Measurements from ENCODE around the gene OXER1.

Gene OXER1

GRCh38 chr2:42724886-42725285, 39.0 kb downstream of the OXER1 start:
- H3K27me3 ChIP-seq (replicated peaks; ENCODE audit: control insufficient read depth, insufficient read depth, low read length): no peaks in the 10 kb centered on the region
- no peaks in the 10 kb centered on the region for H3K36me3 ChIP-seq (ENCODE audit: control insufficient read depth, insufficient read depth, low read length)
- H3K4me3 ChIP-seq (replicated peaks; ENCODE audit: low read depth, low read length): no peak overlapping the region
- TF ChIP-seq CTCF (IDR thresholded peaks at IDR 0.05; ENCODE audit: insufficient read depth, low read length, poor library complexity, severe bottlenecking): no peak
- no peak for DNase-seq (ENCODE audit: extremely low read depth, insufficient read length)

- Histone ChIP-seq H3K36me3 (ENCODE audit: control insufficient read depth, insufficient read depth, low read length) (no peaks in the 10 kb centered on the region), H3K27me3 (replicated peaks; ENCODE audit: control insufficient read depth, insufficient read depth, low read length) (no peaks in the 10 kb centered on the region), H3K4me3 (replicated peaks; ENCODE audit: low read depth, low read length) (no peak overlapping the region)
- no peak for DNase-seq (ENCODE audit: extremely low read depth, insufficient read length)
- TF ChIP-seq CTCF (IDR thresholded peaks at IDR 0.05; ENCODE audit: insufficient read depth, low read length, poor library complexity, severe bottlenecking): no peak
These were observed 40.5 kb downstream of the OXER1 start for GRCh38 chr2:42723465-42723864.

GRCh38 chr2:42722320-42723190, 41.4 kb downstream of the OXER1 start:
- H3K4me3 ChIP-seq (replicated peaks; ENCODE audit: low read depth, low read length): no peak overlapping the region; the same call in 1 of the 2 replicates
- TF ChIP-seq CTCF (IDR thresholded peaks at IDR 0.05; ENCODE audit: insufficient read depth, low read length, poor library complexity, severe bottlenecking): no peak
- no peaks in the 10 kb centered on the region for H3K27me3 ChIP-seq (replicated peaks; ENCODE audit: control insufficient read depth, insufficient read depth, low read length)
- peak; percentile 66 for DNase-seq (ENCODE audit: extremely low read depth, insufficient read length)
- H3K36me3 ChIP-seq (ENCODE audit: control insufficient read depth, insufficient read depth, low read length): no peaks in the 10 kb centered on the region

- no peak for TF ChIP-seq CTCF (IDR thresholded peaks at IDR 0.05; ENCODE audit: insufficient read depth, low read length, poor library complexity, severe bottlenecking)
- no peak overlapping the region for H3K4me3 ChIP-seq (replicated peaks; ENCODE audit: low read depth, low read length)
These were observed 42.0 kb downstream of the OXER1 start for GRCh38 chr2:42721898-42722297.

GRCh38 chr2:42714686-42715085, 49.2 kb downstream of the OXER1 start:
- no peak for TF ChIP-seq CTCF (IDR thresholded peaks at IDR 0.05; ENCODE audit: insufficient read depth, low read length, poor library complexity, severe bottlenecking)
- no peak overlapping the region for H3K4me3 ChIP-seq (replicated peaks; ENCODE audit: low read depth, low read length)
- no peaks in the 10 kb centered on the region for H3K36me3 ChIP-seq (ENCODE audit: control insufficient read depth, insufficient read depth, low read length)
- no peaks in the 10 kb centered on the region for H3K27me3 ChIP-seq (replicated peaks; ENCODE audit: control insufficient read depth, insufficient read depth, low read length)
- no peak for DNase-seq (ENCODE audit: extremely low read depth, insufficient read length)

More at GRCh38 chr2:42721898-42722297, 42.0 kb downstream of the OXER1 start:
- H3K36me3 ChIP-seq (ENCODE audit: control insufficient read depth, insufficient read depth, low read length): no peaks in the 10 kb centered on the region
- no peak for DNase-seq (ENCODE audit: extremely low read depth, insufficient read length)
- no peaks in the 10 kb centered on the region for H3K27me3 ChIP-seq (replicated peaks; ENCODE audit: control insufficient read depth, insufficient read depth, low read length)
